Lower leg skin (tissue), 3 donors: ENCODE data around the gene FBXL13.

Source experiments
- POLR2A ChIP-seq, 2 donors: fragments of 450-650 bp; IDR thresholded peaks; one replicate each; pipeline ENCODE4 v1.6.1; 2016 to 2017; ENCODE audit warnings: antibody characterized with exemption in 2 of 2, mild to moderate bottlenecking in 1 of 2, moderate library complexity in 1 of 2
- TF ChIP-seq, protein P1 (sequence below), 3 donors: fragments of 450-650 bp; IDR thresholded peaks; one replicate each; pipeline ENCODE4 v1.5.1; 2016; ENCODE audit warnings: antibody characterized with exemption in 3 of 3, mild to moderate bottlenecking in 3 of 3, moderate library complexity in 2 of 3

GRCh38 chr7:103113164-103113563 lies 38.6 kb upstream of the FBXL13 start:
- TF ChIP-seq, protein P1, sequence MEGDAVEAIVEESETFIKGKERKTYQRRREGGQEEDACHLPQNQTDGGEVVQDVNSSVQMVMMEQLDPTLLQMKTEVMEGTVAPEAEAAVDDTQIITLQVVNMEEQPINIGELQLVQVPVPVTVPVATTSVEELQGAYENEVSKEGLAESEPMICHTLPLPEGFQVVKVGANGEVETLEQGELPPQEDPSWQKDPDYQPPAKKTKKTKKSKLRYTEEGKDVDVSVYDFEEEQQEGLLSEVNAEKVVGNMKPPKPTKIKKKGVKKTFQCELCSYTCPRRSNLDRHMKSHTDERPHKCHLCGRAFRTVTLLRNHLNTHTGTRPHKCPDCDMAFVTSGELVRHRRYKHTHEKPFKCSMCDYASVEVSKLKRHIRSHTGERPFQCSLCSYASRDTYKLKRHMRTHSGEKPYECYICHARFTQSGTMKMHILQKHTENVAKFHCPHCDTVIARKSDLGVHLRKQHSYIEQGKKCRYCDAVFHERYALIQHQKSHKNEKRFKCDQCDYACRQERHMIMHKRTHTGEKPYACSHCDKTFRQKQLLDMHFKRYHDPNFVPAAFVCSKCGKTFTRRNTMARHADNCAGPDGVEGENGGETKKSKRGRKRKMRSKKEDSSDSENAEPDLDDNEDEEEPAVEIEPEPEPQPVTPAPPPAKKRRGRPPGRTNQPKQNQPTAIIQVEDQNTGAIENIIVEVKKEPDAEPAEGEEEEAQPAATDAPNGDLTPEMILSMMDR (IDR thresholded peaks at IDR 0.05): no peak
- TF ChIP-seq POLR2A (IDR thresholded peaks at IDR 0.05): no peak
